Hair follicular keratinocyte (primary cell): ENCODE data around the gene ODAD4. TPM values are rescaled to one million over a fixed set of nuclear protein-coding genes. Genes with fewer than 3 reads are reported as not detected.

Experiments used
- total RNA-seq: library from RNA; depleted of rRNA; stranded (reverse); fragments of >200 nt; gene quantifications from 2 replicates; pipeline ENCODE4 v1.2.3, GENCODE V29; 2015

ODAD4 gene, protein sequence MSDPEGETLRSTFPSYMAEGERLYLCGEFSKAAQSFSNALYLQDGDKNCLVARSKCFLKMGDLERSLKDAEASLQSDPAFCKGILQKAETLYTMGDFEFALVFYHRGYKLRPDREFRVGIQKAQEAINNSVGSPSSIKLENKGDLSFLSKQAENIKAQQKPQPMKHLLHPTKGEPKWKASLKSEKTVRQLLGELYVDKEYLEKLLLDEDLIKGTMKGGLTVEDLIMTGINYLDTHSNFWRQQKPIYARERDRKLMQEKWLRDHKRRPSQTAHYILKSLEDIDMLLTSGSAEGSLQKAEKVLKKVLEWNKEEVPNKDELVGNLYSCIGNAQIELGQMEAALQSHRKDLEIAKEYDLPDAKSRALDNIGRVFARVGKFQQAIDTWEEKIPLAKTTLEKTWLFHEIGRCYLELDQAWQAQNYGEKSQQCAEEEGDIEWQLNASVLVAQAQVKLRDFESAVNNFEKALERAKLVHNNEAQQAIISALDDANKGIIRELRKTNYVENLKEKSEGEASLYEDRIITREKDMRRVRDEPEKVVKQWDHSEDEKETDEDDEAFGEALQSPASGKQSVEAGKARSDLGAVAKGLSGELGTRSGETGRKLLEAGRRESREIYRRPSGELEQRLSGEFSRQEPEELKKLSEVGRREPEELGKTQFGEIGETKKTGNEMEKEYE
- total RNA-seq, result 0.39 and 1.6 TPM in 2 replicates

DNA sequence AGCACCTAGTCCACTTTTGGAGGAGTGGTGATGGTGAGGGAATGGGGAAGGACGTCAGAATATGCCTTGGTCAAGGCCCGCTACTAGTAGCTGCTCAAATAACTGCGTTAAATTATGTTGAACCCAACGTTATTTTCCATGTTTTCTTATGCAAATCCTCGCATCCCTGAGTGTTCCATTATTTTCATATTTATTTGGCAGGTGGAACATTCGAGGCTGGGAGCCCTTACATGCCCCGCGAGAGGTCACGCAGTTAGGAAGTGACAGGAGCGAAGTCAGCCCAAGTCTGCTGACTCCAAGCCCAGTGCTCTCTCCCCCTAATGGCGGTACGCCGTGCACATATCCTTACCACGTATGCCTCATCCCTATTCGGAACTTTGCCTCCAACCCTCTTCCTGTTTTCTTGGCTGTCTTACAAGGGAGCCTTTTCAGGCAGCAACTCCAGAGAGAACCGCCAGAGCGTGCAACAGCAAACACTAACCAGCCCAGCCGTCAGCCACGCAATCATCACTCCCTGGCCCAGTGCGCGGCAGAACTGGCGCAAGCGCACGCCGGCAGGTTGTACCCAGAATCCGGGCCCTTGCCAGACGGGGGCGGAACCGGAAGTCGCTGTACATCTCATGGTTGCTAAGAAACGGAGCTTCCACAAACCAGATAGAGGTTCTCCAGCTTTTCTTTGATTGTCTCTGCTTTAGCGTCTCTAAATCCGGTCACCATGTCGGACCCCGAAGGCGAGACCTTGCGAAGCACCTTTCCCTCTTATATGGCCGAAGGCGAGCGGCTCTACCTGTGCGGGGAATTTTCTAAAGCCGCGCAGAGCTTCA lies at the start of gene ODAD4:
Gene ODAD4, plus strand, starts transcription at position 609 of the 824 bp plus-strand sequence. Its CDS starts 107 bp downstream, at position 716.

DNA sequence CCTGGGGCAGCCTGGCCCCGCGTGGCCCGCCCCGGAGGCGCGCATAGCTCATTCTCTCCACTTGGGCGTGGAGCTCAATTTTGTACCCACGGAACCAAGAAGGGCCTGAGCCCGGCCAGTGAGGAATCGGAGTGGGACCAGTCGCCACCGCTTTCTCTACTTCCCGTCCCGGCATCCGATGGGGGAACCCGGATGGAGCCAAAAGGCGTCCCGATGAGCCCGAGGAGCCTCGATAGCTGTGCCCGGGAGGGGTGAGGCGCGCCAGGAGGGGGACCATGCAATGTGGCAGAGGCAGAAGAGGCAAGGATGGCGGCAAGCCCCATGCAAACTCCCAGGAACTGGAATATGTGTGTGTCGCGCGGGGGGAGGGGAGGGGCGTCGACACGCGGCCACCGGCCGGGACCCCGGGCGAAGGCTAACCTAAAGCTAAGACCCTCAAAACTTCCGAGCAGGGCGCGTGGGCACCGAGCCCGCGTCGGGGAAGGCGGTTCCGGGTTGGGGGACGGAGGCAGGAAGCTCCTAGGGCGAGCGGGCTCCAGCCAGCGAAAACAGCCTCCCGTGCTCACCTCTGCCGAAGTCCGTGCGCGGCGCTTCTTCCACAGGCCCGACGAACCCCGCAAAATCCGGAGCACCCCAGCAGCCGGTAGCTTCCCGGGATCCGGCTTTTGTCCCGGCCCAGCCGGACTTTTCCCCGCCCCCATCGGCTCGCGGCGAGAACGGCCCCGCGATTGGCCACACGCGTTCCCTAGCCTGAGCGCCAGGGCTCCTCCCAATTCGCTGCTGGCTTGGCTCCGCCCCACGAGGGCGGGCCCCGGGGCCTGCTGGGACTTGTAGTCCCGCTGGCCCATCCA lies 11.9 kb upstream of the ODAD4 start, which contains the start of gene ACLY:
Gene ACLY, minus strand, starts transcription at position 638 of the 851 bp plus-strand sequence. CDS start 5,078 bp downstream, outside the sequence.

DNA sequence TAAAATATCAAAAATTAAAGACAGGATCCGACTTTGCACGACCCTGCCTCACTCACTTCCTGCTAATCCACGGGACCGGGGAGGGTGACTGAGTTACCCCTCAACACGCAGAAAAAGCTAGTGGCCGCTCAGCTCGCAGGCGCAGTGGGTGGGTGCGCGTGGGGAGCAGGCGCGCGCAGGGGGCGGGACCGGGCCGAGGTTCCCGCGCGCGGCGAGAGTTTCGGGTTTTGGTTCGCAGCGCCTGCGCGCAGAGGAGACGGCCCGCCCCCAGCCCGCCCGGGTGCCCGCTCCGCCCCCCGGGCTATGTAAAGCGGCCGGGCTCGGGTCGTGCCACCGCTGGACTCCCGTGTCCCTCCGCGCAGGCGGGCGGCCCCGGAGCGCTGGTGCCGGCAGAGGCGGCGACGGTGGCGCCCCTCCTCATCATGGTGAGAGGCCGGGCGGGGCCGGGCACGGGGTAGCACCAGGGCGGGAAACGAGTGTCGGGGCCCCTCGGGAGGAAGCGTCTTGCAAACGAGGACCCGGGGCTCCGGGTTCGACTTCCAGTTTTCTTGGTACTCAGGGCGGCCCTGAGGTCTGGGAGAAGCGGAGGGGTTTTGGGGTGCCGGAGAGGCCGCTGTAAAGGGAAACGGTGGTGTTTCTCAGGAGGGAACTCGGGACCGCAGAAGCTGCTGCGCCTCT lies 36.2 kb downstream of the ODAD4 start, which contains the start of gene CNP:
Gene CNP, plus strand, starts transcription at position 333 of the 678 bp plus-strand sequence. Its CDS starts 90 bp downstream, at position 423.

Other genes starting within 250 kb of the ODAD4 start
- 117 and 140 TPM in 2 replicates for gene EIF1, start 241.7 kb upstream of the ODAD4 start, total RNA-seq
- gene GAST, start 218.3 kb upstream of the ODAD4 start, total RNA-seq, result not detected in 2 replicates
- 1.3 and 1.4 TPM in 2 replicates for gene HAP1, start 196.0 kb upstream of the ODAD4 start, total RNA-seq
- 457 and 666 TPM in 2 replicates for gene JUP, start 143.9 kb upstream of the ODAD4 start, total RNA-seq
- 13.5 and 14.7 TPM in 2 replicates for gene P3H4, start 118.7 kb upstream of the ODAD4 start, total RNA-seq
- 12.1 and 21.3 TPM in 2 replicates for gene FKBP10, start 117.6 kb upstream of the ODAD4 start, total RNA-seq
- 35.8 and 49.7 TPM in 2 replicates for gene NT5C3B, start 94.4 kb upstream of the ODAD4 start, total RNA-seq
- gene KLHL10, start 92.8 kb upstream of the ODAD4 start, total RNA-seq, result 1.0 TPM in 1 of 2 replicates, not detected in the other
- gene KLHL11, start 65.2 kb upstream of the ODAD4 start, total RNA-seq, result 13.3 and 15.9 TPM in 2 replicates
- 279 and 333 TPM in 2 replicates for gene ACLY, start 11.7 kb upstream of the ODAD4 start, total RNA-seq
- gene CNP, start 36.2 kb downstream of the ODAD4 start, total RNA-seq, result 27.3 and 38.2 TPM in 2 replicates
- 47.7 and 63.7 TPM in 2 replicates for gene DNAJC7, start 86.8 kb downstream of the ODAD4 start, total RNA-seq
- 34.1 and 34.4 TPM in 2 replicates for gene NKIRAS2, start 89.5 kb downstream of the ODAD4 start, total RNA-seq
- gene C17orf113, start 120.0 kb downstream of the ODAD4 start, total RNA-seq, result 0.16 and 0.38 TPM in 2 replicates
- 0.08 TPM in 1 of 2 replicates, not detected in the other for gene ZNF385C, start 167.9 kb downstream of the ODAD4 start, total RNA-seq
- gene DHX58, start 182.1 kb downstream of the ODAD4 start, total RNA-seq, result 4.9 and 11.5 TPM in 2 replicates
- 10.3 and 16.9 TPM in 2 replicates for gene KAT2A, start 190.8 kb downstream of the ODAD4 start, total RNA-seq
- not detected in 2 replicates for gene HSPB9, start 192.2 kb downstream of the ODAD4 start, total RNA-seq
- 91.1 and 101 TPM in 2 replicates for gene RAB5C, start 224.4 kb downstream of the ODAD4 start, total RNA-seq